GM12801 (cell line): ENCODE measurements around the gene FBXO36.

Experiments
- CTCF ChIP-seq: IDR thresholded peaks from one replicate; pipeline ENCODE4 v1.5.1; 2011; ENCODE audit warnings: control low read depth; ENCODE audit not compliant: insufficient read length; ENCODE audit errors: extremely low read depth

FBXO36 gene

DNA sequence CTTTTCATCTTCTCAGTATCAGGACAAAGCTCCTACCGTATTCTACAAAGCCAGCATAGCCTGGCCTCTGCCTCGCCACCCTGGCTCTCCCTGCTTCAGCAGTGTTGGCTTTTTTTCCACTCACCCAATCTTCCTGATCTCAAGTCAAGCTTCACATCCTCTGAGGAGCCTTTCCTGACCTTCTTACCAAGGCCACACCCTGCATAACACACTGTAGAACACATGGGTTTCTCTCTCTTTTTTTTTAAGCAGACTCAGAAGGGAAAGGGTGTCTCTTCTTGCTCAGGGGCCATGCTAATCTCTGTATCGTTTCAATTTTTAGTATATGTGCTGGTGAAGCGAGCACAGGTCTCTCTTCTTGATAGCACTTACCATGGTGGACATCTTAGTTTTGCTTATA, 15.2 kb downstream of the FBXO36 start:
- no peak for TF ChIP-seq CTCF

- TF ChIP-seq CTCF, result no peak
Measured at GRCh38 chr2:229942671-229943070, 20.4 kb downstream of the FBXO36 start.

DNA sequence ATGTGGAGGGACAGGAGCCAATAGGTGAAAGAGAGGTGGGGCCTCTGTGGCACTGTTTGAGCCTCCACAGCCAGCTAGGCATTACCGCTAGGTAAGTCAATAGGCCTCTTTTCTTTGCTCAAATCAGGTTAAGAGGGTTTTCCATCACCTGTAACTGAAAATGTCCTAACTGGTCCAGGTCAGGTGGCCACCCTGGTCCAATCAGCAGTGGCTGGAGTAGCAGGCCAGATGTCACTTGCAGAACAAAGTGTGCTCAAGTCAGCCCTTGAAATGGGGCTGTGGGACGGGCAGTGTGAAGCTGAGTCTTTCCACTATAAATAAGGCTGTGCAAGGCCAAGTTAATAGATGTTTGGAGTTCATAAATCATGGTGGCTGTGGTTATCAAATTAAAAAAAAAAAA, 20.9 kb downstream of the FBXO36 start:
- no peak for TF ChIP-seq CTCF

DNA sequence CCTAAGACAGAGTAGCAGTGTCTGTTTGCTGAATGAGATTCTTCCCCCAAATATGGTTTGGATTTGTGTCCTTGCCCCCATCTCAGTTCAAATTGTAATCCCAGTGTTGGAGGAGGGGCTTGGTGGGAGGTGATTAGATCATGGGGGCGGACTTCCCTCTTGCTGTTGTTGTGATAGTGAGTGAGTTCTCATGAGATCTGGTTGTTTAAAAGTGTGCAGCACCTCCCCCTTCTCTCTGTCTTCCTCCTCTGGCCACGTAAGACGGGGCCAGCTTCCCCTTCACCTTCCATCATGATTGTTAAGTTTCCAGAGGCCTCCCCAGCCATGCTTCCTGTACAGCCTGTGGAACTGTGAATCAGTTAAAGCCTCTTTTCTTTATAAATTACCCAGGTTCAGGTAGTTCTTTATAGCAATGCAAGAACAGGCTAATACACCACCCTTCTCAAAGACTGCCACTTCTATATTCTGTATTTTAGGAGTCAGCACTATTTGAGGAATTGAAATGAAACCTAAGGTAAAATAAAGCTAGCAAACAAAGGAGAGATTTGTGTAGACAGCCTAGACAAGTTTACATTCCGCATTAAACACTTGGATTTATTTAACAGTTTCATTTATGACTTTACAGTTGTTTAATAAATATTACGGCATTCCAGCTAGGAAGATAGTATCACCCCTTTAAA, 21.6 kb downstream of the FBXO36 start:
- TF ChIP-seq CTCF, result no peak

GRCh38 chr2:229945975-229946374, 23.7 kb downstream of the FBXO36 start:
- no peak for TF ChIP-seq CTCF

DNA sequence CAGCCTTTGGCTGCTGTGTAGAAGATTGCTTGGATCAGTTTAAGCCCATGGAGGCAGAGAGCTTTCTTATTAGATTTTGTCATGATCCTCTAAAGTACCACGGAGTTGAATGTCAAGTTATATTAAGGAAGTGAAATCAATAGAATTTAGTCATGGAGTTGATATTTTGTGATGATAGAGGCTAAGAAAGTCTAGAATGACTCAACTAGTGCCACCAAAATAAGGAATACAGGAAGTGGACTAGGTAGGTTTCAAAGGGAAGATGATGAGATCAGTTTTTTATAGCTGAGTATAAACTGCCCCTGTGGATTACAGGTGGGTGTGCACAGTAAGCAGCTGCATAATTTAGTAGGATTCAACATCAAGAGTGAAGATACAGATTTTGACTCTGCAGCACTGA, 25.2 kb downstream of the FBXO36 start:
- TF ChIP-seq CTCF, result no peak

DNA sequence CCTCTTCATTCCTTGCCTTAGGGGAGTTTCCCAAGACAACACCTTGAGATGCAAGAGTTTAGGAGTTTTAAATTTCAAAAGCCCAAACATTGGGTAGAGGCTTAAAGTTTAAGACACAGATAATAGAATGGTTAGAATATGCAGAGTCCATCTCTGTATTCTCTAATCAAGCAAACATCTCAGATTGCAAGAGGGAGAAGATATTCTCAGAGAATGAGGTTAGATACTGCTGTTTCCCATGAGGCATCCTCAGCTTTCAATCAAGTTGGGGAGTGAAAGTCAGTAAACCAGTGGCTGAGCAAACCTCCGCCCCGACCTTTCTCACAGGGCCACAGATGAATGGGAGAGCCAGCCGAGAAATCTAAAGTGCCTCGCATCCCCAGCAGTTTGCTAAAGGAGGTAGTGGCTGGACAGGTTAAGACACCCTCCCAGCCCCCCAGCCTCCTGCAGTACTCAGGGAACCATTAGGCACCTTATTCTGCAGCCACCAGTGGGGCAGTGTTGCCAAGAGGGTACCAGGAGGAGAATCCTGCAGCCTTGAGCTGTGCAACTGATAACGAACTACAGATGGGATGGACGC, 30.0 kb downstream of the FBXO36 start:
- no peak for TF ChIP-seq CTCF
